Thoracic aorta (tissue), 2 donors: ENCODE measurements around the gene TNFRSF8. TPM values are rescaled to one million over a fixed set of nuclear protein-coding genes. Genes with fewer than 3 reads are reported as not detected.

Source experiments
- ATAC-seq: fragments of 150-250 bp; one replicate; pipeline ENCODE4 v1.8.0; 2017; ENCODE audit warnings: low read depth; ENCODE audit not compliant: insufficient number of reproducible peaks, low FRiP score
- DNase-seq: peaks from one replicate; pipeline ENCODE4 v3.0.0-alpha.2; 2020; ENCODE audit warnings: low spot score
- H3K27ac ChIP-seq, 2 donors: fragments of 200-600 bp; sonication (generic); 1 replicate in 1 of 2; 2 replicates in 1 of 2; pipeline ENCODE4 v1.5.1; 2016; ENCODE audit warnings: mild to moderate bottlenecking in 2 of 2, moderate library complexity in 2 of 2
- H3K27me3 ChIP-seq: fragments of 200-600 bp; sonication (generic); replicated peaks from 2 replicates; pipeline ENCODE4 v1.6.0; 2016; ENCODE audit warnings: mild to moderate bottlenecking; ENCODE audit not compliant: insufficient read depth
- H3K36me3 ChIP-seq: fragments of 200-600 bp; sonication (generic); one replicate; pipeline ENCODE4 v1.5.1; 2016
- H3K4me1 ChIP-seq, 2 donors: fragments of 200-600 bp; sonication (generic); 1 replicate in 1 of 2; 2 replicates in 1 of 2; pipeline versions ENCODE4 v1.5.1 to v1.6.0; 2016; ENCODE audit warnings: low read depth in 2 of 2, mild to moderate bottlenecking in 1 of 2; ENCODE audit not compliant: control insufficient read depth in 1 of 2
- H3K4me3 ChIP-seq: fragments of 200-600 bp; sonication (generic); 2 replicates; pipeline ENCODE4 v1.5.1; 2016; ENCODE audit warnings: mild to moderate bottlenecking
- H3K9me3 ChIP-seq: fragments of 200-600 bp; sonication (generic); 2 replicates; pipeline ENCODE4 v1.5.1; 2016
- CTCF ChIP-seq: fragments of 200-600 bp; sonication (generic); IDR thresholded peaks from one replicate; pipeline ENCODE4 v1.5.1; 2019; ENCODE audit warnings: antibody characterized with exemption
- total RNA-seq, 2 donors: library from RNA; depleted of rRNA; stranded (reverse); fragments of >200 nt; gene quantifications; one replicate each; pipeline versions ENCODE4 v1.1.0 to v1.2.3, GENCODE V29; 2016

Gene TNFRSF8
- total RNA-seq, 2 donors from 2014 or later, result 0.49 to 0.54 TPM

- peak overlapping the region in 1 of 2 donors; percentile 58 for H3K27ac ChIP-seq
- no peaks in the 10 kb centered on the region for H3K27me3 ChIP-seq
- peaks cover 0 to 18% of the 10 kb centered on the region in 2 donors for H3K4me1 ChIP-seq
- DNase-seq, result no peak
- ATAC-seq, result no peak
- no peak overlapping the region for H3K4me3 ChIP-seq
- TF ChIP-seq CTCF, result no peak
- no peaks in the 10 kb centered on the region for H3K9me3 ChIP-seq
- no peaks in the 10 kb centered on the region for H3K36me3 ChIP-seq
These were observed 110.0 kb downstream of the TNFRSF8 start for GRCh38 chr1:12173041-12173509.

- no peak overlapping the region for H3K4me3 ChIP-seq
These were observed 110.6 kb downstream of the TNFRSF8 start for GRCh38 chr1:12173631-12174121.

DNA sequence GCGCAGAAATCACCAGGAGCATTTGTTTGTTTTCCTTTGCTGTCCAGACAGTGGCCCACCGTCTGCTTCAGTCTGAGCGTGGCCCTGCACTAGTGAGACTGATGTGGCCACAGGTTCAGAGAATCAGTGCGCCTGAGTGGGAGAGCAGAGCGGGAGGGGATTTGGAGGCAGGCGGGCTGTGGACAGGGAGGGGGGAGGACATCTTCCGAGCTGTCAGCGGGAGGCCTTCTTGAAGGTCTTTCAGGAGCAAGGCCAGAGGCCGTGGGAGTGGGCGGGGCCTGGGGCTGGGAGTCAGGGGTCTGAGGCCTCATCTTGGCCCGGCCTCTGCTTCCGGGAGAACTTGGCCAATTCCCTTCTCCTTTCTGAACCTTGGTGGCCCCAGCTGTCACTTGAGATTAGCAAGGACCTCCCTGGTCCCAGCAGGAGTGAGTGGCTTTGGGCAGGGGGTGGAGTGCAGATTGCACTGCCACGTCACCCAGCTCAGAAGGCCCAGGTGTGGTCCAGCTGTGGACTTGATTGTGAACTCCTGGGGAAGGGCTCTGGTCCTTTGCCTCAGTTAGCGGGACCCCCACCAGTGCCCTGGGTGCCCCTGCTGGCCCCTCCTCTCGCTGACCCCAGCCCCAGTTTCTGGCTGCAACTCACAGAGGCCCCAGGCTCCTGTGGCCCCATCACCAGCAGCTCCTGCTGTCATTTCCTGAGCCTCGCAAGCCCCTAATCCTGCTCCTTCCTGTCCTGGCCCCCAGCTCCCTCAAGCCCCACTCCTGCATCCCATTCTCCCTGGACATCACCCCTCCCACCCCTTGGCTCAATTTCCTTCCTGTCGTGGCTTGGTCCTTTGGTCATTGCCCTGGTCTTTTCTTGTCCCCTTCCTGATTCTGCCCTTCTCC is 112.1 kb downstream of the TNFRSF8 start:
- Histone ChIP-seq H3K9me3 (no peaks in the 10 kb centered on the region), H3K4me1 (peaks cover 0 to 24% of the 10 kb centered on the region in 2 donors), H3K27ac (peak overlapping the region in 1 of 2 donors; percentile 40), H3K27me3 (no peaks in the 10 kb centered on the region), H3K36me3 (no peaks in the 10 kb centered on the region), H3K4me3 (no peak overlapping the region)
- DNase-seq (no peak), ATAC-seq (no peak)
- TF ChIP-seq CTCF, result no peak

More at GRCh38 chr1:12173631-12174121, 110.6 kb downstream of the TNFRSF8 start:
- DNase-seq (no peak), ATAC-seq (no peak)
- peaks cover 0 to 23% of the 10 kb centered on the region in 2 donors for H3K4me1 ChIP-seq
- no peaks in the 10 kb centered on the region for H3K9me3 ChIP-seq
- no peak for TF ChIP-seq CTCF
- peak overlapping the region in 1 of 2 donors; percentile 58 for H3K27ac ChIP-seq
- no peaks in the 10 kb centered on the region for H3K36me3 ChIP-seq
- no peaks in the 10 kb centered on the region for H3K27me3 ChIP-seq

DNA sequence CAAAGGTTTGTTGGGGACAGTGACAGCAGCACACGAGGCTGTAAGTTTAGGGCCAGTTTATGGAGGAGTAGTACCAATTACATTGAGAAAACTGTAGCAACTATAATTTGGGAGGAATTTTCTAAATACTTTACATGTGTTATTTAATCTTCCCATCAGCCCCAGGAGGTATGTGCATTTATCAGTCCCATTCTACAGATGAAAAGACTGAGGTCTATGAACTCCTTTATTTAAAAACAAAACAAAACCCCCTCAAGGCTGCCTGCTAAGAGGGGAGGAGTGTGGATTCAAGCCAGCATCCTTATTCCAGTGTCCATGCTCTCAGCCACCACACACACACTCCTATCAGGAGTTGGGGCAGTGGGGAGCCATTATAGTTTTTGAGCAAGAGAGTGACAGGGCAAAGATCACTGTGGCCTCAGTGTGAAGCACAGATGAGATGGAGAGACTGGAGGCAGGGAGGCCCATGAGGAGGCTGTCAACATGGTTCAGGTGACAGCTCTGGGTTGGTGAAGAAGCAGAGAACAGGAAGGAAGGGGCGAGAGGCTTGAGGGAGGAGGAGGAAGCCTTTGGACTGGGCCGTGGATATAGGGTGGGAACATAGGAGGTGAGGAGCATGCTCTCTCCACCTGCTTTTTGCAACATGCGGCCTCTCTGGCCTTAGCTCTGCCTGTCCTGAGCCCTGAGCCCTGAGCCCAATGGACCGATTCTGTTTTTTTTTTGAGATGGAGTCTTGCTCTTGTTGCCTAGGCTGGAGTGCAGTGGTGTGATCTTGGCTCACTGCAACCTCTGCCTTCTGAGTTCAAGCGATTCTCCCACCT is 113.4 kb downstream of the TNFRSF8 start:
- Histone ChIP-seq H3K4me3 (no peak overlapping the region), H3K9me3 (no peaks in the 10 kb centered on the region), H3K36me3 (no peaks in the 10 kb centered on the region), H3K4me1 (peaks cover 0 to 24% of the 10 kb centered on the region in 2 donors), H3K27me3 (no peaks in the 10 kb centered on the region), H3K27ac (no peak overlapping the region)
- no peak for ATAC-seq
- DNase-seq, result no peak
- no peak for TF ChIP-seq CTCF
